ENCODE results near the gene SLC31A2. TPM values are rescaled to one million over a fixed set of nuclear protein-coding genes. Genes with fewer than 3 reads are reported as not detected.
A peak's percentile ranks its signal among the peaks of the same experiment; 100 is the strongest.

SLC31A2 gene
- total RNA-seq, 1 experiment from 2014 or later = 2.3 TPM

DNA sequence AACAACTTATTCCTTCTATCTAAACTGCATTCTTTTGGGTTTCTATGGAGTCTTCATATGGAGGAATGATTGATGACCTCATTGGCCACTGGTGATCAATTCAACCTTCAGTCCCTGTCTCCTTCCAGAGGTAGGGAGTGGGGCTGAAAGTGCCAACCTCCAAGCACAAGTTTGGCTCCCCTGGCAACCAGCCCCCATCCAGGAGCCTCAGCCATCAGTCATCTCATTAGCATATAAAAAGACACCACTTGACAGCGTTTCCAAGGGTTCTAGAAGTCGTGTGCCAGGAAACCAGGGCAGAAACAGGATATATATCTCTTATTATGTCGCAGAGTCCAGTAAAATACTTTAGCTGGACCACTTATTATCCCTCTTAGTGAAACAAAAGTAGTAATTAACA lies 9.8 kb downstream of the SLC31A2 start:
- no peak overlapping the region for H3K4me3 ChIP-seq (ENCODE audit: insufficient read depth, low read depth, low read length)

DNA sequence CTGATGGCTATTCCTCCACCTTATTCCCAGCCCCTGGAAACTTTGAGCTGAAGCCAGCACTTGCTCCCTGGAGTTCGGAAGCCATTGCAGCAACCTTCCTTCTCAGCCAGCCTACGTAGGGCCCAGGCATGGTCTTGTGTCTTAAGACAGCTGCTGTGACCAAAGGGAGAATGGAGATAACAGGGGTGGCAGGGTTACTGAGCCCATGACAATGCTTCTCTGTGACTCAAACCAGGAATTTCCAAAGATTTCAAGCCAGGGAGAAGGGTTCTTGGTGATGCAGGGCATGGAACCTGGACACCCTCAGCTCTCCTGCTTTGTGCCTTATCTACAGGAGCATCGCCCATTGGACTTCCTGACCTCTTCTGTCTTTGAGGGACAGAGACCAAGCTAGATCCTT lies 12.2 kb downstream of the SLC31A2 start:
- H3K36me3 ChIP-seq (replicated peaks; ENCODE audit: control insufficient read depth, insufficient read depth, low read length) = peaks cover 13% of the 10 kb centered on the region
- H3K27me3 ChIP-seq (ENCODE audit: control insufficient read depth, insufficient read depth, low read length) = no peaks in the 10 kb centered on the region
- DNase-seq = no peak
- no peak overlapping the region for H3K4me3 ChIP-seq (ENCODE audit: insufficient read depth, low read depth, low read length)

More for the DNA sequence above, 9.8 kb downstream of the SLC31A2 start:
- Histone ChIP-seq H3K36me3 (replicated peaks; ENCODE audit: control insufficient read depth, insufficient read depth, low read length) (peaks cover 7% of the 10 kb centered on the region), H3K27me3 (ENCODE audit: control insufficient read depth, insufficient read depth, low read length) (no peaks in the 10 kb centered on the region)
- DNase-seq = peak; percentile 63

DNA sequence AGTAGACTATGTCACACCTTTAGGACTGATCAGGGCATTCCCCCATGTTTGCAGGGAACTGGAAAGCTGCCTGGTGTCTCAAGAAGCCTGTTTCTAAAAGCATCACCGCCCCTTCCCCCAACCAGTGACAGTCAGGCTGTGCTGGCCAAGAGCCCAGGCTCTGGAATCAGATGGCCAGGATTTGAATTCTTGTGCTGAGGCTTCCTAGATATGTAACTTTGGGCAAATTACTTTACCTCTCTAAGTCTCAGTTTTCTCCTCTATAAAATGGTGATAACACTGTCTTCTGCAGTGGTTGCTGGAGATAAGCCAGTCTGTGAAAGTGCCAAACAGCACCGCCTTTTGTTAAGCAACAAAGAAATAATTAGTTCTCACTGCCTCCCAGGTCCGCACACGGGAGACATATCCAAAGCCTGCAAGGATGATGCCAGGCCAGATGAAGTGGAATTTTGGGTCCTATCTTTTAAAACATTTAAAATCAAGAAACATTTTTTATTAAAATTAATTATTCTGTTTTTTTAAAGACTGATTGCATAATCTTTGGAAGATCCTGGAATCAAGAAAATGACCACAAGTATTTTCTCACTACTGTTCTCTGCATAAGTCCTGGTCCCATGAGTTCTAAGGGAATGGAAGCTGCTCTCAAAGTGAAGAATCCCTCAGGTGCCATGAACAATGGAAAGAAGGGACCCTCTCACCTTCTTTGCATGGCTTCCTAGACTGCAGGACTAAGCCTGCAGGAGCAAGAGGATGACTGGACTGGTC lies 13.9 kb downstream of the SLC31A2 start:
- DNase-seq = no peak
- Histone ChIP-seq H3K27me3 (ENCODE audit: control insufficient read depth, insufficient read depth, low read length) (no peaks in the 10 kb centered on the region), H3K4me3 (ENCODE audit: insufficient read depth, low read depth, low read length) (no peak overlapping the region), H3K36me3 (replicated peaks; ENCODE audit: control insufficient read depth, insufficient read depth, low read length) (peaks cover 22% of the 10 kb centered on the region)

DNA sequence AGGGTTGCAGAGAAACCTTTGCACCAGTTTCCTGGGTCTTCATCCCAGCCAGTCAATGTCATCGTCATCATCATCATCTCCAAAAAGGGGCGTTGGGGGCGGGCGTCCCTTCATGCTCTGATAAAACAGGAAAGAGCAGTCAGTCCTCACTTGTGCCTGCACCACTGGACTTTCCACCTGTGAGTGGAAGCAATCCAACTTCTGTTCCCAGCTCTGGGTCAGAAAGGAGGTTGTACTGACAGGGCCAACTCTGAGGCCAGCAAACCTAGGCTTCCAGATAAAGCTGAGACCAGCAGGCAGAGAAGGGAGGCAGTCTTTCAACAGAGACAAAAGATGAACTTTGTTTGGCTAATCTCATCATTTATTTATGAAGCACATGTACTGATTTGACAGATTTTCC lies 15.2 kb downstream of the SLC31A2 start:
- Histone ChIP-seq H3K4me3 (ENCODE audit: insufficient read depth, low read depth, low read length) (no peak overlapping the region), H3K27me3 (ENCODE audit: control insufficient read depth, insufficient read depth, low read length) (no peaks in the 10 kb centered on the region), H3K36me3 (replicated peaks; ENCODE audit: control insufficient read depth, insufficient read depth, low read length) (peaks cover 29% of the 10 kb centered on the region)
- DNase-seq = no peak

DNA sequence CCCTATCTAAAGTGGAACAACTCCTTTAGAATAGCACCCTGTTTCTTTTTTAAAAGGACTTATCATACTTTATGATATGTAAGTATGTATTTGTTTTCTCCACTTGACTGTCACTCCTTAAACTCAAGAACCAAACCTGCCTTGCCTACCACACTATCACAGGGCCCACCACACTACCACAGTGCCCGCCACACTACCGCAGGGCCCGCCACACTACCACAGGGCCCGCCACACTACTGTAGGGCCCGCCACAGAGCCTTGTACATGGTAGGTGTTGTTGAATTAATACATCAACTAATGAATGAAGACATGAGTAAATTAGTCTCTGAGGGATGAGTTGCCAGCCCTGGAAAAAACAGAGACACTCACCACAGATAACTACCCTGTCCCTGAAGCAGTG lies 18.0 kb downstream of the SLC31A2 start:
- DNase-seq = no peak
- Histone ChIP-seq H3K36me3 (replicated peaks; ENCODE audit: control insufficient read depth, insufficient read depth, low read length) (peaks cover 33% of the 10 kb centered on the region), H3K27me3 (ENCODE audit: control insufficient read depth, insufficient read depth, low read length) (no peaks in the 10 kb centered on the region), H3K4me3 (ENCODE audit: insufficient read depth, low read depth, low read length) (no peak overlapping the region)

DNA sequence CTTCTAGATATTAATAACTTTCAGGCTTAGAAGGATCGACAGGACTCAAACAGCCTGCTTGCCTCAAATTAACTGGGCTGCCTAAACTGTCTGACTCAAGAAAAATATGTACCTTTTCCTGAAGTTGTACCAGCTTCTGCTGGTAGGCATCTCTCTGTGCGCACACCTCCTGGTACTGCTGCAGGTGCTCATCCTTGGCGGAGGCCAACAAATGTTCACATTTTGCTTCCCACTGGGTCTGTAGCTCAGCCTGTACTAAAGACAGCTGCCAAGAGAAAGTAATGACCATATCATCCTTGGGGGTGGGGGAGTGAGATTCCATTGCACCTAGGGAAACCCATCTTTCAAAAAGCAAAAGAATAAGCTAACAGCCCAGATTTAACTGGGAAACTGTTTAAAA lies 22.5 kb downstream of the SLC31A2 start:
- DNase-seq = no peak
- H3K36me3 ChIP-seq (replicated peaks; ENCODE audit: control insufficient read depth, insufficient read depth, low read length) = peaks cover 26% of the 10 kb centered on the region
- no peaks in the 10 kb centered on the region for H3K27me3 ChIP-seq (ENCODE audit: control insufficient read depth, insufficient read depth, low read length)
- H3K4me3 ChIP-seq (ENCODE audit: insufficient read depth, low read depth, low read length) = no peak overlapping the region

DNA sequence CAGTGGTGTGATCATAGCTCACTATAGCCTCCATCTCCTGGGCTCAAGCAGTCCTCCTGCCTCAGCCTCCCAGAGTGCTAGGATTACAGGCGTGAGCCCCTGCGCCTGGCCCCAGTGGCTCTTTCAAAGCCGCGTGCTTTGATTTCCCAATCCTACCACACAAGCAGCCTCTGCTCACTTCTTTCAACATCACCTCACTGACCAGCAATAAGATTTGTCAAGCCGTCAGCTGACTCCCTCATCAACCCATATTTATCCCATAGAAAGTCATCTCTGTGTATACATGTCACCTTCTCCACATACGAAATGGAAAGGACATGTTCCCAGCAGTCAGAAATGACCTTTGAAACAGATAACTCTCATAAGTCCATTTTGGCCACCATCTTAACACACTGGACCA lies 26.0 kb downstream of the SLC31A2 start:
- Histone ChIP-seq H3K4me3 (ENCODE audit: insufficient read depth, low read depth, low read length) (no peak overlapping the region), H3K27me3 (ENCODE audit: control insufficient read depth, insufficient read depth, low read length) (no peaks in the 10 kb centered on the region), H3K36me3 (replicated peaks; ENCODE audit: control insufficient read depth, insufficient read depth, low read length) (peaks cover 14% of the 10 kb centered on the region)
- DNase-seq = no peak

DNA sequence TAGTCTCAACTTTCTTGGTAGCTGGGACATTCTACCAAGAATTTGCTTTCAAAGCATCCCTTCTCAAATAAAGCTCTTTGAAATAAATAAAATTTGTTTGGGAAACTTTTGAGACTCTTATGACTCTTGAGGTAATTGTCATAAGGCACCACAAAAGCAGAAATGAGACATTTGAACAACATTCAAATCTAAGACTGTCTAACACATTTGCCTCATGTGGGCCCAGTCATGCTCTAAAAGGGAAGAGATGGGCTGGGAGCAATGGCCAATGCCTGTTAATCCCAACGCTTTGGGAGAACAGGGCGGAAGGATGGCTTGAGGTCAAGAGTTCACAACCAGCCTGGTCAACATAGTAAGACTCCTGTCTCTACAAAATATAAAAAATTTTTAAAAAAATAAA lies 26.4 kb downstream of the SLC31A2 start:
- DNase-seq = no peak
- Histone ChIP-seq H3K4me3 (ENCODE audit: insufficient read depth, low read depth, low read length) (no peak overlapping the region), H3K36me3 (replicated peaks; ENCODE audit: control insufficient read depth, insufficient read depth, low read length) (peaks cover 14% of the 10 kb centered on the region), H3K27me3 (ENCODE audit: control insufficient read depth, insufficient read depth, low read length) (no peaks in the 10 kb centered on the region)

DNA sequence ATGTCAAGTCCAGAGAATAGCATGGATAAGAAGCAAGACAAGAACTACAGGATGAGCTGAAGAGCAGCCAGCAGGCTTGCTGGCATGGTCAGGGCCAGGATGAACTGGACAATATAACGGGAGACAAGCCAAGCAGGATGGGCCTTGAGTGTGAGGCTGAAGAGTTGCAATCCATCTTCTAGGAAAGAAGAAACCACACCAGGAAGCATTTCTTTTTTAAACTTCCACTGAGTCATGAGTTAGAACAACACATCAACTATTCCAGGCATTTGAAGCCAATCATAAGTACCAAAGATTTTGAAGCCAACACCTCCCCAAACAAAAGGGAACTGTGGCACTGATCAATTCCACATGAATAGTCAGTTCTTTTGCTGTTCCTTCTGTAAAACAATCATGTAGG lies 27.3 kb downstream of the SLC31A2 start:
- H3K36me3 ChIP-seq (replicated peaks; ENCODE audit: control insufficient read depth, insufficient read depth, low read length) = peaks cover 13% of the 10 kb centered on the region
- no peak for DNase-seq

DNA sequence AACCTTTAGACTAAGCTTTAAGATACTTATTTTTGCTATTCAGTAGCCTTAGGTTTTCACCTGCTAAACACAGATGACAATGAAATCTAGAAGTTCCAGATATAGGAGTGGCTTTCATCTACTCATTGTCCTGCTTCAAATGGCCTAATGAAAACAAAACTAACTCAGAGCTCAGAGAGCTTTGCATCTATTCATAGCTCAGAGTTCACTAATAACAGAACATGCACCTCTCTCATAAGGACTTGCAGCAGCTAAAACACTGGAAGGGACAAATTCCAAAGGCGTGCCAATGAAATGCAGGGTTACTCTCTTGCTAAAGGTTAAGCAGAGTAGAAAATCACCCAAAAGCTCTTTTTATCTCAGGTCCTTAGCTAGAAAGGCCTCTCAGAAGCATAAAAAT lies 29.0 kb downstream of the SLC31A2 start:
- DNase-seq = no peak
- no peak overlapping the region for H3K4me3 ChIP-seq (ENCODE audit: insufficient read depth, low read depth, low read length)
- H3K36me3 ChIP-seq (replicated peaks; ENCODE audit: control insufficient read depth, insufficient read depth, low read length) = peaks cover 12% of the 10 kb centered on the region
- H3K27me3 ChIP-seq (ENCODE audit: control insufficient read depth, insufficient read depth, low read length) = no peaks in the 10 kb centered on the region

More for the DNA sequence above, 27.3 kb downstream of the SLC31A2 start:
- Histone ChIP-seq H3K4me3 (ENCODE audit: insufficient read depth, low read depth, low read length) (no peak overlapping the region), H3K27me3 (ENCODE audit: control insufficient read depth, insufficient read depth, low read length) (no peaks in the 10 kb centered on the region)

DNA sequence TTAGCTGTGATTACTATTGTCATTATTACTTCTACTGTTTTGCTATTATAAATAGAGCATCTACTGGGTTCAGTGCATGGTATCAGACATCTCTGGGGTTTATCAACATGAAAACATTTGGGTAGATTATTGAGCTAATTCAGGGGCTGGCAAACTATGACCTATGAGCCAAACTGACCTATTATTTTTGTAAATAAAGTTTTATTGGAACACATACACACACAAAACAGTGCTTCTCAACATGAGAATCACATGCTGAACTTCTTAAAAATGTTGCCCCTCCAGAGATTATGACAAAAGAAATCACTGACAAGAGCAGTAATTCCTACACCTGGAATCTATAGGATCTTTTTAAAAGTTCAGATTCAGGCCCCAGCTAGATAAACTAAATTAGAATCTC lies 30.4 kb downstream of the SLC31A2 start:
- Histone ChIP-seq H3K4me3 (ENCODE audit: insufficient read depth, low read depth, low read length) (no peak overlapping the region), H3K36me3 (replicated peaks; ENCODE audit: control insufficient read depth, insufficient read depth, low read length) (peaks cover 12% of the 10 kb centered on the region), H3K27me3 (ENCODE audit: control insufficient read depth, insufficient read depth, low read length) (no peaks in the 10 kb centered on the region)
- DNase-seq = no peak

DNA sequence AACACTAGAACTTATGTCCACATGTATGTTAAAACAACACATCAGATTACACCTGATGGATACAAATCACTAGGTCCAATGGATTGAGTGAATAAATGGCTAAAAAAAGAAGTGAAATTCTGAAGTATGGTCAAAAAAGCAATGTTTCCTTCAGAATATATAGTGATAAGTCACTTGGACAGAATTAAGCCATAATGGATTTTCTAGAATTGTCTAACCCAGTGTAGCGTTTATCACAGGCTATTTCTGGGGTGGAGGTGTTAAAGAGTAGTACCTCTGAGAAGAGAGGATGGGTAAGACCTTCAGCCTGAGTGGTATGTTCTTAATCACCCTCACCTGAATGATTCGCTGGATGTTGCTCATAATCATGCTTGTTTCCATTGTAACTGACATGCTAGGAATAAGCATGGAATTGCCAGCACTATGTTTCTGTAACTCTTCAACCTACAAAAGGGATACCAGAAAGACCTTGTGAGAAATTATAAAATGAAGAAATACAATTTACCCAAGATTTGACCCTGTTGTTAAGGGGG lies 33.2 kb downstream of the SLC31A2 start:
- peaks cover 11% of the 10 kb centered on the region for H3K36me3 ChIP-seq (replicated peaks; ENCODE audit: control insufficient read depth, insufficient read depth, low read length)
- H3K4me3 ChIP-seq (ENCODE audit: insufficient read depth, low read depth, low read length) = no peak overlapping the region
- no peaks in the 10 kb centered on the region for H3K27me3 ChIP-seq (ENCODE audit: control insufficient read depth, insufficient read depth, low read length)
- no peak for DNase-seq

DNA sequence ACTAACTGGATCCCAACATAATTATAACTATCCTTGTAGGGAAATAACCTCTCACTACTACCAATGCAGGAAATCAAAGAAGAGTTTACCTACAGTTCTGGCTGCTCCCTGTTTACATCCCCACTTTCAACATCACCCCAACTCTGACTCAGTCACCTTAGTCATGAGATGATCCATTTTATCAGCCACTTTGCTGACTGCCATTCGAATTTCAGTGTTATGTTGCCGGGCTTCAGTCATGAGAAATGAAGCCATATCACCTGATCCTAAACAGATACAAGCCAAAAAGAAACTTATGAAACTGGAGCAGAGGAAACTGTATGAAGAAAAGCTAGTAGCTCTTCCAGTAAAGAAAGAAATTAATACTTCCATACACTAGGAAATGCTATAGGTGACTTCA lies 33.7 kb downstream of the SLC31A2 start:
- H3K27me3 ChIP-seq (ENCODE audit: control insufficient read depth, insufficient read depth, low read length) = no peaks in the 10 kb centered on the region
- H3K4me3 ChIP-seq (ENCODE audit: insufficient read depth, low read depth, low read length) = no peak overlapping the region
- no peak for DNase-seq
- peaks cover 11% of the 10 kb centered on the region for H3K36me3 ChIP-seq (replicated peaks; ENCODE audit: control insufficient read depth, insufficient read depth, low read length)

DNA sequence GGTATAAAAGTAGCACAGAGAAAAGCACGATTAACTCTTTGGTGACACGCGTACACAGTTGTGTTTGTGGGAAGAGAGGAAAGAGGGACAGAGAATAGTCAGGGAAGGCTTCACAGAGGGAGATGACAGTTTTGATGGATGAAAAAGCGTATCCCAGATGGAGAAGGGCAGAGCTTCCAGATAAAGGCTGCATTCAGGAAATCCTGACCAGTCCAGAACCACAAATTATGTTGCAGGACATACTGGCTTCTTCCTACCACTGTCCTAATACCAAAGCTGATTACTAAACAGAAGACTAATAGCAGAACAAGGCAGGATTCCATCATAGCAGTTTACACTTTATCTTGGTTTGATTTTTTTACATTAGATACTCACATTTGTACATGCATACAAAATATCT lies 34.5 kb downstream of the SLC31A2 start:
- H3K4me3 ChIP-seq (ENCODE audit: insufficient read depth, low read depth, low read length) = no peak overlapping the region
- H3K27me3 ChIP-seq (ENCODE audit: control insufficient read depth, insufficient read depth, low read length) = no peaks in the 10 kb centered on the region
- no peak for DNase-seq
- H3K36me3 ChIP-seq (replicated peaks; ENCODE audit: control insufficient read depth, insufficient read depth, low read length) = peaks cover 11% of the 10 kb centered on the region

DNA sequence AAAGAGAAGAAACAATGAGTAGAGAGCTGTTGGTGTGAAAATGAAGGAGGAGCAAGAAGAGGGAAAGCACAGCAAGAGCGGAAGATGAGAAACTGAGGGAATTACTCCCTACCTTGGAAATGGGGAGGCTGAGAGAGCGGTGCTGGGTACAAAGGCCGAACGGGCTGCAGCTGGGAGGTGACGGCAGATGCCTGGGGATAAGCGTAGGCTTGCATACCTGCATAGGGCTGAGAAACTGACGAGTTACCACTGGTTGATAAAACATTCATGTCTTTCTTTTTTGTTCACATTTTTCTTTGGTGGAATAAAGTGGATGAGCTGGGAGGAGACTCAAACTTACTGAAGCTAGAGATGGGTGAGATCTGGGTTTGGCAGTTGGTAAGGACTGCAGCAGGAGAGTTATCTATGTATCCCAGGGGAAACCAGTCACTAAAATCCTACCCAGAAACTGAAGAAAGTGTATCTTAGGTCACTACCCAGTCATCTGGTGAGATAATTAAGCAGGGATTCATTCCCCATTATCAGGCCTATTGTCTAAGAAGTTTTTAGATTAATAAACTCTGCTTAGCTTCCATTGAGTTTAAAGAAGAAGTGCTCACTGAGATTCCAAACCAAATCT lies 35.4 kb downstream of the SLC31A2 start:
- H3K27me3 ChIP-seq (ENCODE audit: control insufficient read depth, insufficient read depth, low read length) = no peaks in the 10 kb centered on the region
- peaks cover 11% of the 10 kb centered on the region for H3K36me3 ChIP-seq (replicated peaks; ENCODE audit: control insufficient read depth, insufficient read depth, low read length)
- DNase-seq = no peak
- H3K4me3 ChIP-seq (ENCODE audit: insufficient read depth, low read depth, low read length) = no peak overlapping the region

Data from H7 (cell line).